Activated CD8-positive, alpha-beta memory T cell treated with anti-CD3 and anti-CD28 coated beads for 48 hours (primary cell): ENCODE results near the gene PASK.
A peak's percentile ranks its signal among the peaks of the same experiment; 100 is the strongest.

Experiments
- DNase-seq, 3 experiments: peaks; one replicate each; pipeline ENCODE4 v3.0.0-alpha.2; 2020; ENCODE audit warnings: low read depth in 2 of 3, low spot score in 2 of 3

The PASK gene

GRCh38 chr2:241180495-241180894 is 31.2 kb upstream of the PASK start:
- DNase-seq: no peak

DNA sequence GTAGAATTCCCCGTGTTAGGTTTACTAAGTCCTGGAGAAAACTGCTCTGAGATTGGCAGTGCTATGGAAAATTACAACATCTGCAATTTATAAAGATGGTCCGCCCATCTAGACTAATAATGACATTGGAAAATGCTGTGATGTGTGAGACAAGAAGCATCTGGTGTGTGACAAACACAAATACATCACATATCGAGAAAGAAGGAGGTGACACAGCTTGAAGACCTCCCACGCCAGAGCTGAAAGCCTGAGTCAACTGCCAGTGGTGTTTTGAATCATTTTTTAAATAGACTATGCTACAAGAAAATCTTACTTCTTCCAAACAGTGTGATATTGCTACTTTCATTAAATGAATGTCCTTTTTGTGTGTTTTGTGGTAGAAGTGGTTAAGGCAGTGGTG is 30.6 kb upstream of the PASK start:
- DNase-seq: no peak

GRCh38 chr2:241178961-241179360 is 29.7 kb upstream of the PASK start:
- no peak for DNase-seq

DNA sequence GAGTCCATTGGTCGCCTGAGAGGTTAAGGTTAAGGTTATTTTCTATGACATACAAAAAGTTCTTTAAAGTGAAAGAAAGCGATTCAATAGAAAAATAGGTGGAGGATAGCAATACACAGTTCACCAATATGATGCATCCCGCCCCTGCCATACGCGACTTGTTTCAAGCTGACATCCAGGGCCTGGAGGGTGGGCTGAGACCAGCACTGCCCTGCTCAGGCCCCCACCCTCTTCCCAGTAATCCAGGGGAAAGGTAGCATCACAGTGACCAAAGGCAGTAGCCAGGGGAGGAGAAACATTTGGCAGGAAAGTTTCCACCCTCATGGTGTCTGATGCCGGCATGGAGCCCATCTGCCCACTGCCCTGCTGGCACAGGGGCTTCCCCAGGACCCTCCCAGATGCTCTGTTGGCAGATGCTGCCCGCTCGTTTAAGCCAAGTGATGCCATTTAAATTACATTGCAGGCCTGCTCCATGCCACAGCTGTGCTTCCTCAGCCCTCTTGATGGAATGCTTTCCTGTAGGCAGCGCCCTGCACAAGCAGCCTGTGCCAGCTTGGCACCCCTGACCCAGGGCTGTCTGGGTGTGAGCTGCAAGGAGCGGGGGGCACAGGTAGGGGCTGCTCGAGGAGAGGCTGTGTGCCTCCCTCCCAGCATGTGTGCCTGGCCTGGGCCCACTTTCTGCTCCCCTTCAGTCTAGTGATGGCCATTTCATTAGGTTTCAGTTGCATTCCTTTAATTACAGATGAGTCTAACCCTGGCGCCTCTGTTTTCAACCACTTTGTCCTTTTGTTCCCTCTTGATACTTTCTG is 28.5 kb upstream of the PASK start:
- no peak for DNase-seq

GRCh38 chr2:241173557-241173956 is 24.3 kb upstream of the PASK start:
- no peak for DNase-seq

- DNase-seq: no peak
Observed at GRCh38 chr2:241168366-241168765, 19.1 kb upstream of the PASK start.

GRCh38 chr2:241163601-241164118 is 14.4 kb upstream of the PASK start:
- no peak for DNase-seq

- DNase-seq: no peak
Observed at GRCh38 chr2:241161646-241162281, 12.5 kb upstream of the PASK start.

DNA sequence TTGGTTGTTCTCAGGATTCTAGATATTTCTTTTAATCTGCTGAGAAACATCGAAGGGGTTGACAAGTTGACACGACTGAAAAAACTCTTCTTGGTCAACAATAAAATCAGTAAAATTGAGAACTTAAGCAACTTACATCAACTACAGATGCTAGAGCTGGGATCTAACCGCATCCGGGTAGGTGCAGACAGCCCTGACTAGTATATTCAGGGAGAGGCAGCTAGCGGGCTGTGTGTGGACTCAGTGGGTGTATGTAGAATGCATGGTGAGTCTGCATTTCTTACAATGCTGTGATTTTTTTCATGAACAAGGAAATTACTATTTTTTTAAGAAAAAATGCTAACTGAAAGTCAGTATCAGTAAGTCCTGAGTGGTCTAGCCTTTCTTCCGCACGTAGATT is 11.0 kb upstream of the PASK start:
- DNase-seq: no peak

- no peak for DNase-seq
Observed at GRCh38 chr2:241159116-241159515, 9.8 kb upstream of the PASK start.

DNA sequence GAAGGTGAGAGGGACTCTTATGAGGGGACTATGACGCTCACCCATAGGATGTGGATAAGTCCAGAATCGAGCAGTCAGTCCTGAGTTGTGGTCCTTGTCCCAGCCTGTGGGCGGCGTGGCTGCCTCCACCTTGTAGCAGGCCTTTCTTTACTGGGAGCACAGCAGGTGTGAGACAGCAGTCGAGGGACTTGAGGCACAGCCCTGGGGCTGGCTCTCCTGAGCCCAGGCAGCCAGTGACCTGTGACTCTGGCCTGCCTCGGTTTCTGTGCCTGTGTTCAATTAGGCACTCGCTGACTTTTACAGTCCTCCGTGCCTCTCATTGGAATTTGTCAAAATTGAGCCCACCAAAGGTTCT is 9.3 kb upstream of the PASK start:
- DNase-seq: no peak

DNA sequence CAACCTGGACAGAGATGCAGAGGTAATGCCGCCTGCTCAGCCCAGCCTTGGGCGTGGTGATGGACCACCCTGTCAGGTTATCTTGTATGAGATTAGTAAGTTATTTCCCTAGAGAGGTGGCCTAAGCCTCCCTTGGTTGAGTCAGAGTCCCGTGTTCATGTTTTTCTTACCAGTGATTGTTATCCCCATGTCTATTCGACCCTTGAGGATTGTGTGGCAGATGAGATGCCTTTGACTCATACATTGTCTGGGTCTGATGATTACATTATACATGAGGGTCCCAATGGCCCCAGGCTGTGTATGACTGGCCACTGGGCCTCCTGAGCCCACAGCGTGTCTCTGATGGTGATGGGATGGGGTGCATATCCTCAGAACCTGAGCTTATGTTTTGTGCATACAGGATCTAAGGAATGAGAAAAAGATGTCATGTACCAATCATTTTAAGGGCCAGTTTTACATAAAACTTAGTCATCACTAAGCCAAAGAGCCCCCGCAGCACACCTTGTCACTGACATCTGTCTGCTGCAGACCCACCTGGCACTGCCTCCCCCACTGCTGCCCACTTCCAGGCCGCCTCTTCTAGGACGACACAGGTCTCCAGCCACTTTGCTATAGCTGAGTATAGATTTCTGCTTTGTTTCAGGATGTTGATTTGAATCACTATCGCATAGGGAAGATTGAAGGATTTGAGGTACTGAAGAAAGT is 8.7 kb upstream of the PASK start:
- no peak for DNase-seq

DNA sequence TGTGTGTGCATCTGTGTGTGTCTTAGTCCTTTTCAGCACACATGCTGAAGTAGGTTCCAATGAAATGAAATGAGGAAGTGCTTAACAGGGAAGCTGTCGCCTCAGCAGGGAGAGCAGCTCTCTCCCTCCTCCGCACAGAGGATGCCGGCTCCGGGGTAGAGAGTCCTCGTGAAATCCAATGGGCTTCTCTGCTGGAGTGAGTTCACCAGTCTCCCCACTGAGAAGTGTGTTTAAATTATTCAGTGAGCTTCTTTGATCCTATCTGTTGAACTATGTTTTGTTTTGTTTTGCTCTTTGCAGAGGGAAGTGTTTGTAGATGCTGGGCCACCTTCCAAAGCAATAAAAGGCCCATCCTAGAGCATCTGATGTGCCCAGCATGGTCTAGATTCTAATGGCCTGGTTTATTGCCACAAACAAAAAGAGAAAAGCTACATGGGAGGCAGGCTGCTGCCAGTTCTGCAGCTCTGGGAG is 7.7 kb upstream of the PASK start:
- DNase-seq: no peak

GRCh38 chr2:241155936-241156335 is 6.7 kb upstream of the PASK start:
- no peak for DNase-seq

- DNase-seq: no peak
Observed at GRCh38 chr2:241154915-241155314, 5.6 kb upstream of the PASK start.

DNA sequence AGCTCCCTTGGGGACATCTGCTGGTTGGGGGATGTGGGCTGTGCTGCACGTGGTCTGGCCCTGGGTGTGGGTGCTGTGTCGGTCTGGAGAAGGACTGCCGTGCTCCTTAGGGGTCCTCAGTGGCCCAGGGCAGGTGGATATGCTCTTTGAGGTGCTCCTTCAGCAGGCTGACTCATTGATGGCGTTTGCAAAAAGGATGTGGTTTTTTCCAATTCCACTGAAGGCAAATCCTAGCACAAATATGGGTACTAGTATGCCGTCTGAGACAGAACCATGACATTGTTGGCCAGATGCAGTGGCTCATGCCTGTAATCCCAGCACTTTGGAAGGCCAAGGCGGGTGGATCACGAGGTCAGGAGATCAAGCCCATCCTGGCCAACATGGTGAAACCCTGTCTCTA is 4.3 kb upstream of the PASK start:
- no peak for DNase-seq

DNA sequence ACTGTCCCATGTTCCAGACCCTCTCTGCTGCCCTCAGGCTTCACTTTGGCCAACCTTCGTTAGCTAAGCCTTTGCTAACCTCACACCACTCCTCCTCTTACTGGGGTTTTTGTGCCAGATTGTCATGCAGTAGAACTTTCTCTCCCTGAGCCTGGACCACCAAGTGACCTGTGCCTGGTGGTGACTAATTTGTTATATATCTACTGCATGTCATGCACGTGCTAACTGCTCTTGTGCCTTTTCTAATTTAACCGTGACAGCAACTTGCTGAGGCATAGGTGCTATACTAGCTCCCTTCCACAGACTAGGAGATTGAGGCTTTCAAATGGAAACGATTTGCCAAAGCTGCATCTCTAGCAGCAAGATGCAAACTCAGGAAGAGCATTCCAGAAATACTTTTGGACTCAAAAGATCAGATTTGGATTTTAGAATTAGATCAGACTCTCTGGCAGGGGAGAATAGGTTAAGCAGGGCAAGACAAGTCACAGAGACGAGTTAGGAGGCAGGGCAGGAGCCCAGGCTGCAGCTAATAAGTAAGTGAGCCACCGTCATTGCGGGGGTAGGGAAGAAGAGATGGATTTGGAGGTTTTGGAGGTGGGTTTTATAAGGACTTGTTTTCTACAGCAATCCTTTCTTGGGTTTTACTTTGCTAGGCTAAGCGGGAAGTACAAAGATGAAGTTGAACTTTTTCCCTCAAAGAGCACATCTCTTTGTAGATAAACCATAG is 2.8 kb upstream of the PASK start:
- DNase-seq: no peak

DNA sequence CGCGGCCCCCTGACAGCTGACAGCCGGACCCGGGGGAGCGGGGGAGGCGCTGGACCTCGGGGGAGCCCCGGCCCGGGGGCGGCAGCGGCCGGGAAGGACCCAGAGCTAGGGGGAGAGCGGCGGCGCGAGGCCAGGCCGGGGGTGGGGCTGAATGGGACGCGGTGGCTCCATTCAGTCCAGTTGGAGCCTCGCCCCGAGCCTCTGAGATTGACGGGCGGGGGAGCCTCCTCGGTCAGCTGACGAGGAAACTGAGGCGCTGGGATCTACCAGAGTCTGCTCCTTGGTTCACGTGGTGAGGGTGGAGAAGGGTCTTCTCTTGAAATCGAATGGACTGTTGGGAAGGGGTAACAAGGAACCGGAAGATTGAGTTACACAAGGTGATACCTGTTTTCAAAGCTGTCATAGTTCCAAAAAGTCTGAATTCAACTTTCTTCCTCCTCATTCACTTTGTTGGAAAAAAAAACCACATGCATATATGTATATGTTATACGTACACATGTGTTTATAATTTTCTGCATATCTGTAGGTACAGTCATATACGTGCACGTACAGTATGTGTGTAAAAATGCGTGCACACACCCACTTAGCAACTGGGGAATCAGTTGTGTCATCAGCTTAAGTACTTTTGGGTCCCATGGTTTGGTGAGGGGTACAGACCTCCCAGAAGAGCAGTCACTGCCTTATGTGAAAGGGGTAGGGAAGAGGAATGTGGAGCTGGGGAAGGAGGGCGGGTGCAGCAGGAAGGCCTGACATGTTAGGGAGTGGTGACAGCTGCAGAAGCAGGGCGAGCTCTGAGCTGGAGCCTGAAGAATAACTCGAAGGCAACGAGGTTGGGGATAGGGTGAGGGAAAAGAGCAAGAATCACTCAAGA is 1.6 kb upstream of the PASK start:
- no peak for DNase-seq

- DNase-seq: peak; percentile 82 to 93 (median 83)
Observed at GRCh38 chr2:241149925-241150659, 820 bp upstream of the PASK start, which contains the start of gene PPP1R7. PPP1R7 (plus strand) TSS chr2:241150467; CDS start chr2:241150496, 29 bp downstream.

- no peak for DNase-seq
Observed at GRCh38 chr2:241149675-241149924, 328 bp upstream of the PASK start.
